ENCODE data around the gene CDC42EP5.
A peak's percentile ranks its signal among the peaks of the same experiment; 100 is the strongest.

CDC42EP5 gene

DNA sequence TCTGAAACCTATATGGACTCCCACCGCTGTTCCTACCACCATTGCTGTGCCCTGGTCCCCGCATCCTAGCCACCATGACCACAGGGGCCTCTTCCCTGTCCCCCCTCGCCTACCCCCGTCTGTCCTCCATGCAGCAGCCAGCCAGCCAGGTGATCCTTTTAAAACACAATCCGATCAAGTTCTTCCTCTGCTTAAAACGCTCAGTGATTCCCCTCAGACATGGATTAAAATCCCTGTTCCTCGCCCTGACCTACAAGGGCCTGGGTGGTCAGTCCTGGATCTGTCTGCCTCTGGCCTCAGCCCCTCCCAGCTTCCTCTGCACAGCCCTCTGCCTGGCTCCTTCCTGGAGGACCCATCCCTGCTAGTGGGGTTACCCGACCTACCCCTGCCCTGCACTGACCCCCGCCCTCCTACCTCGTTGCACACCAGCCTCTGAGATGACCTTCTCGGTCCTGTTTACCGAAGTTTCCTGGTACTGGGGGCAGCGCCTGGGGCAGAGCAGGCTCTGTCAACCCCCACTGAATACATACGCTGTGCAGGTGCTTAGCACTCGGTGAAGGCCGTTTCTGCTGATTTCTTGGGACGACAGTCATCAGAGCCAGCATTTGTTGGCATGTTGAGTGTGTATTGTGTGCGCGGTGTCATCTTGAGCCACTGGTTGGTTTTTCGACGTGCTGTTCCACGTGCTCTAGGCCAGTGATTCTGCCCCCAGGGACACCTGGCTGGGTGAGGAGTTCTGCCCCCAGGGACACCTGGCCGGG, 38.8 kb downstream of the CDC42EP5 start:
- TF ChIP-seq POLR2AphosphoS5 (IDR thresholded peaks at IDR 0.05; ENCODE audit: low read depth, low read length) (no peak), POLR2A (IDR thresholded peaks at IDR 0.05; ENCODE audit: low read depth, low read length) (no peak), TAF1 (IDR thresholded peaks at IDR 0.05; ENCODE audit: borderline replicate concordance, low read depth, low read length) (no peak)
- FAIRE-seq = no peak

GRCh38 chr19:54433697-54434096, 39.4 kb downstream of the CDC42EP5 start:
- FAIRE-seq (no peak), DNase-seq (ENCODE audit: insufficient read length) (no peak)
- no peak for TF ChIP-seq POLR2A (IDR thresholded peaks at IDR 0.05; ENCODE audit: low read depth, low read length)
- TF ChIP-seq TAF1 (IDR thresholded peaks at IDR 0.05; ENCODE audit: borderline replicate concordance, low read depth, low read length) = no peak
- no peak for TF ChIP-seq POLR2AphosphoS5 (IDR thresholded peaks at IDR 0.05; ENCODE audit: low read depth, low read length)

More for the DNA sequence above, 38.8 kb downstream of the CDC42EP5 start:
- DNase-seq (ENCODE audit: insufficient read length) = no peak

DNA sequence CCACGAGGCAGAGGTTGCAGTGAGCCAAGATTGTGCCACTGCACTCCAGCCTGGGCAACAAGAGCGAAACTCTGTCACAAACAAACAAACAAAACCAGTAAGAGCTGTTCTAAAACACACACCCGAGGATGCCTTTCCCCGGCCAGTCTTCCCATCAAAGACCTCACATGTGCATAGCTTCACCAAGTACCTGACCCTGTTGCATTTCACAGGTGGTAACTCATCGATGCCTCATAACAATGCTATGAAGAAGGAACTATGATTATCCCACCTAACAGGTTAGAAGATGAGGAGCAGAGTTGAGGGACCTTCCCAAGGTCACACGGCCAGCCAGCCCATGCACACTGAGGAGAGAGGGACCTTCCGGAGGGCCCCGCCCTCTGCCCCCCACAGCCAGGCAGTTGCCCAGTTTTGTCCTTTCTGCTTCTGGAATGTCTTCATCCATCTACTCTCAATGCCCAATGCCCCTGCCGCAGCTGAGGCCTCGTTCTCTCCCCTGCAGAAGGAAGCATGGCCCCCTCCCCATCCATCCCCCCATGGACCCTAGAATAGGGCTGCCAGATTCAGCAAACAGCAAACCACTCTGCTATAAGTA, 40.9 kb downstream of the CDC42EP5 start:
- FAIRE-seq (no peak), DNase-seq (ENCODE audit: insufficient read length) (no peak)
- TF ChIP-seq TAF1 (IDR thresholded peaks at IDR 0.05; ENCODE audit: borderline replicate concordance, low read depth, low read length) (no peak), POLR2AphosphoS5 (IDR thresholded peaks at IDR 0.05; ENCODE audit: low read depth, low read length) (no peak), POLR2A (IDR thresholded peaks at IDR 0.05; ENCODE audit: low read depth, low read length) (no peak)

GRCh38 chr19:54431255-54431838, 41.7 kb downstream of the CDC42EP5 start:
- FAIRE-seq (no peak), DNase-seq (ENCODE audit: insufficient read length) (no peak)
- TF ChIP-seq POLR2A (IDR thresholded peaks at IDR 0.05; ENCODE audit: low read depth, low read length) (no peak), TAF1 (IDR thresholded peaks at IDR 0.05; ENCODE audit: borderline replicate concordance, low read depth, low read length) (no peak), POLR2AphosphoS5 (IDR thresholded peaks at IDR 0.05; ENCODE audit: low read depth, low read length) (no peak)

DNA sequence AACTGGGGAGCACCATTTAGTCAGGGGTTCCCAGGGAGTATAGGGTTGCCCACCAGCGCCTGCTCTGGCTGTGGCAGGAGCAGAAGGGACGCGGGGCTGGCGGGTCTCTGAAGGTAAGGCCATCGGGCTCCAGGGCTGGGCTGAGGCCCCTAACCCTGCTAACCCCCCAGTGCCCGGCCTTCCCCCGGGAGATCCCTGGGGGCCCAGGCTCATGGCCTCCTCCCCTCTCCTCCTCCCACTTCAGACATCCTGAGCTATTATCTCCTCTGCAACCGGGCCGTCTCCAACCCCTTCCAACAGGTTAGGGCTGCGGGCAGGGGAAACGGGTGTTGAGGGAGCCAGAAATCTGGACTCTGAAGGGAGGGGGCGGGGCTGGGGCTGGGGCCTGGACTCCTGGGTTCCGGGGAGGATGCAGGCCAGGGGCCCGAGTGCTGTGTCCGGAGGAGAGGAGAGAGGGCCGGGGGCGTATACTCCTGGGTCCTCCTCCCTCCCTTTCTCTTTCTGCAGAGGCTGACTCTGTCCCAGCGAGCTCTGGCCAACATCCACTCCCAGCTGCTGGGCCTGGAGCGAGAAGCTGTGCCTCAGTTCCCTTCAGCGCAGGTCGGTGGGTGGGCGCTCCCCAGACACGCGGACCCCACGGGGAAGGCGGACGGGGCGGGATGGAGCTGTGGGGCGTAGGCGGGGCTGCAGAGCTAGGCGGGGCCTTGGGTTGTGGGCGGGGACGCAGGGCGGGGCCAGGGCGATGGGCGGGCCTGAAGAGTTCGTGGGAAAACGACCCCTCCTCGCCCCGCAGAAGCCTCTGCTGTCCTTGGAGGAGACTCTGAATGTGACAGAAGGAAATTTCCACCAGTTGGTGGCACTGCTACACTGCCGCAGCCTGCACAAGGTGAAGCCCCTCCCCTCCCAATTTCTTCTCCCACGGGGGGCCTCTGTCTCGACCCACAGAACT, 42.5 kb downstream of the CDC42EP5 start:
- peak; percentile 56 for DNase-seq (ENCODE audit: insufficient read length)
- no peak for TF ChIP-seq POLR2AphosphoS5 (IDR thresholded peaks at IDR 0.05; ENCODE audit: low read depth, low read length)
- TF ChIP-seq POLR2A (IDR thresholded peaks at IDR 0.05; ENCODE audit: low read depth, low read length) = no peak
- FAIRE-seq = no peak

DNA sequence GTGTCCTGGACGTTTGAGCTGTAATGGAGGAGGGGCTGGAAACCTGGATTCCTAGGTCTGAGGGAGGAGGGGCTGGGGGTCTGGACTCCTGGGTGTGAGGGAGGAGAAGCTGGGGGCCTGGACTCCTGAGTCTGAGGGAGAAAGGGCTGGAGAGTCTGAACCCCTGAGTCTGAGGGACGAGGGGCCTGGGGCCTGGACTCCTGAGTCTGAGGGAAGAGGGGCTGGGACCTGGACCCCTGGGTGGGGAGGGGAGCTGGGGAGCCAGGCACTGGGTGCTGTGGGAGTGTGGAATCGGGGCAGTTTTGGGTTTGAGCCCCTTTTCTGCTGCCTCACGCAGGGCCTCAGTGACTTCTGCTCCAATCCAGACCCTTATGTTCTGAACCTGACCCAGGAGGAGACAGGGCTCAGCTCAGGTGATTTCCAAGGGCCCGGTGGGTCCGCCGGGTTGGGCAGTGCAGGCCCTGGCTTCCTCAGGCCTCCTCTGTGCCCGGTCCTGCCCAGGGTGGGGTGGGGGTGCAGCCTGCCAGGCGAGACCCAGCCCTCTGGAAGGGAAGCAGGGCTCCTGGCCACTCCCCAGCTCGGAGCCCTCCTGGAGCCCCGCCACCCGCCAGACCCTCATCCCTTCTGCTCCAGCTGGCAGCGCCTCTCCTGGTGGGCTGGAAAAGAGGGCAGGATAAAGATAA, 43.4 kb downstream of the CDC42EP5 start:
- peak; percentile 33 for DNase-seq (ENCODE audit: insufficient read length)
- no peak for TF ChIP-seq TAF1 (IDR thresholded peaks at IDR 0.05; ENCODE audit: borderline replicate concordance, low read depth, low read length)
- no peak for TF ChIP-seq POLR2A (IDR thresholded peaks at IDR 0.05; ENCODE audit: low read depth, low read length)
- TF ChIP-seq POLR2AphosphoS5 (IDR thresholded peaks at IDR 0.05; ENCODE audit: low read depth, low read length) = no peak
- FAIRE-seq = no peak

DNA sequence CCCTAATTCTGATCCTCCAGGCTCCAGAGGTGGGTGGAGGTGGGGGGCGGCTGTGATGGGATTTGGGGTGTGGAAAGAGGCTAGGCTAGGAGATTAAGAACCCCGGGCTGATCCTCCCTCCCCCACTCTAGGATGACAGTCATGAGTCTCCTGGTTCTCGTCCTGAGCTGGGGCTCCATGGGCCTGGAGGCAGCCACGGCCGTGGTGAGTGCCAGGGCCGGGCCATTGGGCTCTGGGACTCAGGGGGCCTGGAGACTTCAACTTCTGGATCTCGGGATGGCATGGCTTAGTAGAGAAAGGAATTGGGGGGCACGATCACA, 44.0 kb downstream of the CDC42EP5 start:
- FAIRE-seq (no peak), DNase-seq (ENCODE audit: insufficient read length) (no peak)
- TF ChIP-seq TAF1 (IDR thresholded peaks at IDR 0.05; ENCODE audit: borderline replicate concordance, low read depth, low read length) = no peak
- TF ChIP-seq POLR2AphosphoS5 (IDR thresholded peaks at IDR 0.05; ENCODE audit: low read depth, low read length) = no peak
- TF ChIP-seq POLR2A (IDR thresholded peaks at IDR 0.05; ENCODE audit: low read depth, low read length) = no peak

DNA sequence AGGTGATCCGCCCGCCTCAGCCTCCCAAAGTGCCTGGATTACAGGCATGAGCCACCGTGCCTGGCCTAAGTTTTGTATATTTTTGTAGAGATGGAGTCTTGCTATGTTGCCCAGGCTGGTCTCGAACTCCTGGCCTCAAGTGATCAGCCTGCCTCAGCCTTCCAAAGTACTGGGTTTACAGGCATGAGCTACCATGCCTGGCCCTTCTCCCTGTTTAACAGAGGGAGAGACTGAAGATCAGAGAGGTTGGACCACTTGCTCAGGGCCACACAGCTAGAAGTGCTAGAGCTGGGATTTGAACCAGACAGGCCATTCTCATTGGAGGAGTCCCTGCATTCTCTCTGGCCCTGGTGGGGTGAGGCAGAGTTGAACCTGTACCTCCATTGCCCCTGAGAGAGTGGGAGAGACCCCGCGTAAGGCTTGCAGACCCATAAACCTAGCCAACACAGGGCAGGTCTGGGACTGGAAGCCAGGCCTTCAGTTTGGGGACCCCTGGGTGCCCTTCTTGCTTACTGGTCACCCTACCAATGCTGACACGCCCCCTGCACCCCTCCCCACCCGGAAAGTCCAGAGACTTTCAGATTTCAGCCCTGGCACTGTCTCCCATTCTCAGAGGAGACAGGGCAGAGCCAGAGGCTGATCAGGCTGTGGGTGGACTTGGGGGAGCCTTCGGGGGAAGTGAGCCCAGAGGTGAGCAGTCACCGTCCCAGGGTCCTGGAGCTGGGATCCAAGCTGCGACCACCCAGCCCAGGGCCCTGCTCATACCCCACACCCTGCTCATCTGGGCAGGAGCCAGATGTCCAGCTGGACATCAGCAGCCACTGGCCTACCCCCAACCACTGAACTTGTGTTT, 44.5 kb downstream of the CDC42EP5 start:
- FAIRE-seq (no peak), DNase-seq (ENCODE audit: insufficient read length) (peak; percentile 15)
- TF ChIP-seq POLR2A (IDR thresholded peaks at IDR 0.05; ENCODE audit: low read depth, low read length) (no peak), POLR2AphosphoS5 (IDR thresholded peaks at IDR 0.05; ENCODE audit: low read depth, low read length) (no peak), TAF1 (IDR thresholded peaks at IDR 0.05; ENCODE audit: borderline replicate concordance, low read depth, low read length) (no peak)

GRCh38 chr19:54427586-54427985, 45.5 kb downstream of the CDC42EP5 start:
- TF ChIP-seq POLR2A (IDR thresholded peaks at IDR 0.05; ENCODE audit: low read depth, low read length) = no peak
- no peak for TF ChIP-seq POLR2AphosphoS5 (IDR thresholded peaks at IDR 0.05; ENCODE audit: low read depth, low read length)
- no peak for TF ChIP-seq TAF1 (IDR thresholded peaks at IDR 0.05; ENCODE audit: borderline replicate concordance, low read depth, low read length)
- FAIRE-seq = no peak
- DNase-seq (ENCODE audit: insufficient read length) = no peak
